AG20443 (cell line): ENCODE measurements around the gene DAPK1.
A peak's percentile ranks its signal among the peaks of the same experiment; 100 is the strongest.

Experiments
- DNase-seq: peaks from one replicate; pipeline ENCODE4 v3.0.0; 2012; ENCODE audit warnings: low spot score, mixed read lengths

The DAPK1 gene

DNA sequence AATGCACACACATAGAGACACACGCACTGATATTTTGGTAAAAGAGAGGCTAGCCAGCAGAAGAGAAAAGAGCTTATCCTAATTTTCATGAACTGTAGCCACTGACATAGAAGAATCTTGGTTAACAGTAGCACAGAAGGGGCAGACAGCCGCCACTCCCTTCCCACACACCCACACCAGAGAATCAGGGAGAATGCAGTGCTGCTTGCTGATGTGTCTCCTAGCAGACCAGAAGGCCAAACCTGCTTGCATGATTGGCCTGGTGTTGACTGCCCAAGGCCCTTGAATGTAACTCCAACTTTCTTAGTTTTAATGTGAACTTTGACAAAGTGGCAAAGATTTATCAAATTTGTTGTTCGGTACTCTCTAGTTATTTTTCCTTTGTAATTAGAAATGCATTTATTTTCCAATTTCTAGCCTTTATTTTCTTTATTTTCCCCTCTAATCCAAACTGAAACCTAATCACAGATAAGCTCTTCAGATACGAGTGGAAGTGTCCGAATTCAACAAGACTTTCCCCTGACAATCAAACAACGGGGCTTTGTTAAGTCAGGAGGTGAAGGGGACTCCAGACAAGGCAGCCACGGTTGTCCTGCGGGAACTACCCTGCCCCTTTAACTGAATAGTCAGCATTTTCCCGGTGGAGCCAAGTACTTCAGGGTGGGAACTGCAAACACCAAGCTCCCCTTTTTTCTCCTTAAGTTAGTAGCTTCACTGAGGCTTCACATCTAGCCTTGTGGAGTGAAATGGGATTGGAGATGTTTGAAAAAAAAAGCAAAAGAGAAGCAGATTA is 146.3 kb downstream of the DAPK1 start:
- DNase-seq = no peak

DNA sequence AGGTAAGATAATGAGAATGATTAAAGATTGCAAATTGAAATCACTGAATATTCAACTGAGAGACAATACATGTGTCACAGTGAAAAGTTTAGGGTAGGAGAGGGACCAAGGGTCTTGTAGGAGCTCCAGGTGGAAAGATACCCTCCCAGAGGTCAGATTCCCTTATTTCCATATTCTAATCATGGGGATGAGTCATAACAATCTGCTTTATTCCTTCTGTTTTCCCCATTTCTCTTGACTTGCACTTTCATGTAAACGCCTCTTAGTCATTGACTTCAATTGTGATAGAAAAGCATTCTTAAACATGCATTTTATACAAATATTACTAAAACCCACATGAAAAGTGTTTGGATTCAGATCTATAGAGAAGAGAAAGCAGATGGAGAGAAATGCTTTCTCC is 147.0 kb downstream of the DAPK1 start:
- DNase-seq = no peak

DNA sequence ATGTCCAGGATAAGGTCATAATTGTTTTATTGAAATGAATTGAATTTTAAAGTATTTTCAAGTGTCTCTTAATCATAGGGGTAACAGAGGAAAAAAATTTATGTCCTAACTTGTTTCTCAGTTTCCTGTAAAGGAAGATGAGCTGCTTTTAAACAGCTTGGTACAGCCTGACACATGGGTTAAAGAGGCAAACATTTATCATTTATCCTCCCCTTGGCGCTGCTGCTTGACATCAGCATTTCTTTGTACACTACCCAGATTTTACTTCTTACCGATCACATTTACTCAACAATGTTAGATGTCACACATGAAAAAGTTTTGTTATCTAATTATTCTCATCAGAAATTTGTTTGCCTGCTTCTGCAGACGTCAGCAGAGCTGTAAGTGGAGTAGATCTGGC is 148.9 kb downstream of the DAPK1 start:
- no peak for DNase-seq

DNA sequence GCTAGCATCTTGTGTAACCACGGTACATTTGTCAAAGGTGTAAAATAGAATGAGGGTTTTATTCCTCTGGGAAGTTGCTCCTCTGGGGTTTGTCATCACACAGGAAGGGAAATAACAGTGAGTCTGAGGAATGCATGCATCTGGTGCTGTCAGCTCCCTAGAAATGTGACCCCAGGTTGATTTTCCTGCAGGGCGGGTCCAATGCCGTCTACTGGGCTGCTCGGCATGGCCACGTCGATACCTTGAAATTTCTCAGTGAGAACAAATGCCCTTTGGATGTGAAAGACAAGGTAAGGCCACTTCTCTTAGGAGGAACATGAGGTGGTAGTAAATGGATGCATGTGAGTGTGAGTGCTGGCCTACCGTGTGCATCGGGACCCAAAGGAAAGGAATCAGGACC is 149.4 kb downstream of the DAPK1 start:
- no peak for DNase-seq

DNA sequence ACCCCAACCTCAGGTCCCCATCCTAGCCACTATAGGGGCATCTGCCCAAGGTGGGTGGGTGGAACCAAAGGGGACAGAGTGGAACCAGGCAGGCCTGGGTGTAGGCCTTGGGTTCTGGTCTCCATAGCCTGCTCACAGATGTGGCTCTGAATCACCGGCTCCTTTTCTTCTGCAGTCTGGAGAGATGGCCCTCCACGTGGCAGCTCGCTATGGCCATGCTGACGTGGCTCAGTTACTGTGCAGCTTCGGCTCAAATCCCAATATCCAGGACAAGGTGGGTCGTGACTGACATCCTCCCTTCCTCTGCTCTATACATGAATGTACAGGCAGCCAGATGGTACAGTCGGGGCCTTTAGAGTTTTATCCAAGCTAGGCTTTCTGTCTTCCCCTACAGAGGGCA is 150.9 kb downstream of the DAPK1 start:
- DNase-seq = no peak

DNA sequence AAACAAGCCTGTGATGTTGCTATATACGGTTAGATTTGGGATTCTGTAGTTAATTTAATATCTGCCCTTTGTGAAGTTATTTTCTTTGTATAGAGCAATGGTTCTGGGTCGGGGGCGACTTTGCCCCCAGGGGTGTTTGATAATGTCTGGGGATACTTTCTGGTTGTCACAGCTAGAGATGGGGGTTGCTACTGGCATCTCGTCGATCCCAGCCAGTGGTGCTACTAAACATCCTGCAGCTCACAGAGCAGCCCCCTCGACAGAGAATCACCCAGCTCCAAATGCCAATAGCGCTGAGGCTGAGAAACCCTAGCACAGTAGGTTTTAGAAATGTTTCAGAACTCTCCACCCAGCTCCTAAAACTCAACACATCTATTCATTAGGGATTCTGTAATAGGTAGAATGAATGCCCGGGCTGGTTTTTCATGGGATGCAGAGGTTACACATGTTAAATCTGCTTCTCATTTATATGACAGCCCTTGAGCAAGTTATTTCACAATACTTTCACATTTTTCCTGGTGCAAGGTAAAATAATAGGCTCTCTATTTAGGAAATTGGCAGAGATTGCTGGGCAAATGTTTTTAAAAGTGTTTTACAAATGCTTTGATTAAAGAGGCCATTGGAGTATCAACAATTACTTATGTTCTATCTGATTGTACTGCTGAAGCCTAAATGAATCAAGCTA is 153.1 kb downstream of the DAPK1 start:
- peak; percentile 21 for DNase-seq

DNA sequence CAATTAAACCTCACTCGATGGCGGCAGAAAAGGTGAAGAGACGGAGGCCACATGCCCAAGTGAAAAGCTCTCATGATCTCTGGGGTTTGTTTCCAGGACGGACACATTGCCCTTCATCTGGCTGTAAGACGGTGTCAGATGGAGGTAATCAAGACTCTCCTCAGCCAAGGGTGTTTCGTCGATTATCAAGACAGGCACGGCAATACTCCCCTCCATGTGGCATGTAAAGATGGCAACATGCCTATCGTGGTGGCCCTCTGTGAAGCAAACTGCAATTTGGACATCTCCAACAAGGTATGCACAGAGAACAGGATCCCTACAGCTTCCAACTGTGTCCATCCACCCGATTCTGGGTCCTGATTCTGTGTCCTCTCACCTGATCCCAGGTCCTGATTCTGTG is 153.8 kb downstream of the DAPK1 start:
- no peak for DNase-seq

DNA sequence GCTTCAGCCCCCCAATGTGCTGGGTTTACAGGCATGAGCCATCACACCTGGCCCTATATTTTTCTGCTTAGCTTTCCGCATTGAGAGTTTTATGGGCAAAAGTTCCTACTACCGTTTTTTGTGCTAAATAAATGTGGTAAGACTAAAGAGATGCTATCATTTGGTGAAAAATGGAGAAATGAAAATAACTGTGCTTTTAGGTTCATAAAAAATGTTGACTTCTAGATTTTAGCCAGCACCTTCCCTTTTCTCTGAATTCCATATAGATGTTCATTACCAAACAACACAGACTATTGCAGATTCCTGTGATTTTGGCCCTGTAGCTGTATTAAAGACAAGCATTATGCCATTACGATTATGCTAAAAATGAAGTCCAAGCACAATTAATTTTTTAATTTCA is 156.3 kb downstream of the DAPK1 start:
- DNase-seq = no peak

DNA sequence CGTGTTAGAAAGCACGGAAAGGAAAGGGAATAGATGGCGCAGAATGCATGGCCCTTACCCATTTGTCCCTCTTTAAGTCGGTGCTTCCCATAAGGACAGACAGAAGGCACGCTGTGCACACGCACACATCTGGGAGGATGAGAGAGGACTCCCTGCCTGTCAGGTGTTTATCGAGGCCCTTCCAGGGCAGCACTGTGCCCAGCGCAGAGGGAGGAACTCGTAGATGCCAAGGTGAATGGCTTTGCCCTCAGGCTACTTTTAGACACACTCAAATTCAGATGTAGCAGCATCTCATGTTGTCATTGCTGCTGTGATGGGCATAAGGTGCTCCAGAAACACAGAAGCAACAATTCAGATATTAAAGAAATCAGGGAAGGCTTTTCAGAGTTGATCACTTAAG is 158.1 kb downstream of the DAPK1 start:
- no peak for DNase-seq

DNA sequence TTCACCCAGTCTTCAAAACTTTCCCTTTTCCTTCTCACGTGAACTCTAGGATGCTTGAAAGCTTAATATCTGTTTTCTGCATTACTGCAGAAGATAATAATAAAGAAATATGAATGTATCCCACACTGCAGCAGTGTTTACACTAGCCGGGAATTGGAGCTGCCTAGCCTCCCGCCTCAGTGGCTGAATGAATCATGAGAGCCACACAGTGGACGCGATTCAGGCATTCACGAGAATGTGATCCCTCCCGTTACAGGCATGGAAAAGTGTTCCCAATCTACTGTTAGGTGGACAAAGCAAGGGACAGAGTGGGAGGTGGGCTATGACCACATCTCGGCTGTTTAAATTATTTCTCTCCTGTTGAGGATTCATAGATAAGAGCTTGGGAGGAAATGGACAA is 158.8 kb downstream of the DAPK1 start:
- DNase-seq = no peak

DNA sequence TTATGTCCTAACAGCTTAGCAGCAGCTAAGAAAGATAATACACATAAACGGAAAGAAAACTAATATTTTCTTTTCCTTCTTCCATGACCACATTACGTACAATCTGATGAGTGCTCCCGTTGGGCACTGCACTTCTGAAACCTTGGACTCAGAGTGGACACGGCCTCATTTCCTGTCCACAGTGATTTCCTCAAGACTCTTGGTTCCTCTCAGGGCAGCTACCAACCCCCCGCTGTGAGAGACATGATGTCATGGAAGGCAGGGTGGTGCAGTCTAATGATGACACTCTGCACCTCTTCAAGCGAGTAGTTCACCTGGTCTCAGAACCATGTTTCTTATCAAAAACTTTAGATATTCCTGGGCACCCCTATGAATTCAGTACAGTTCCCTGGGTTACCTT is 159.5 kb downstream of the DAPK1 start:
- no peak for DNase-seq

DNA sequence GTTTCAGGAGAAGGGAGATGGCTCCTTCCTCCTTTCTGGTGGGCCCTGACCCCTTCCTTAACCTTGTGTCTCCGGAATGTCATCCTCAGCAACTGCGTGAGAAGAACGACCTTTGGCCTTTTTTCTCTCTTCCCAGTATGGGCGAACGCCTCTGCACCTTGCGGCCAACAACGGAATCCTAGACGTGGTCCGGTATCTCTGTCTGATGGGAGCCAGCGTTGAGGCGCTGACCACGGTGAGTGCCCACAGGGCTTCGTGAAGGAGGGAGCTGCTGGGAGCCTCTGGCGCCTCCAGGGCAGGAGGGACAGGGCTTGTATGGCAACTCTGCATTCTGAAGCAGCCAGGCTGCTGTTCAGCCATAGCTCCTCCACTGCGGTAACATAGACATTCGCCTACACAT is 160.2 kb downstream of the DAPK1 start:
- no peak for DNase-seq

DNA sequence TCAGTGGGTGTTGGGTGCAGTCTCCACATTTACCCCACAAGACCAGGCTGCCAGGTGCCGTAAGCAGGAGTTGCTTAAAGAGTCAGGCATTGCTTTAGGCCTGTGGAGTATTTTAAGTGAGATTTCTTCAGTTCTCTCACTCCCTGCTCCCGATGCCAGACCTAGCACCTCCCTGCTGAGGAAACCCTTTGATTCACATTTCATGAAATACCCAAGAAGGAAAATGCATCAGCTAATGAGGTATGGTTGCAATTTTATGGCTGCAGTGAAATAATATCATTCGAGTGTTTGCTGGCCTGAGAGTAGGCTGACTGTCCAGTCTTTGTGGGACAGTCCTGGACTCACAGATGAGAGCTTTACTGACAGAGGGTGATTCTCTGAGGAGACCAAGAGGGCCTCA is 160.8 kb downstream of the DAPK1 start:
- DNase-seq = no peak

DNA sequence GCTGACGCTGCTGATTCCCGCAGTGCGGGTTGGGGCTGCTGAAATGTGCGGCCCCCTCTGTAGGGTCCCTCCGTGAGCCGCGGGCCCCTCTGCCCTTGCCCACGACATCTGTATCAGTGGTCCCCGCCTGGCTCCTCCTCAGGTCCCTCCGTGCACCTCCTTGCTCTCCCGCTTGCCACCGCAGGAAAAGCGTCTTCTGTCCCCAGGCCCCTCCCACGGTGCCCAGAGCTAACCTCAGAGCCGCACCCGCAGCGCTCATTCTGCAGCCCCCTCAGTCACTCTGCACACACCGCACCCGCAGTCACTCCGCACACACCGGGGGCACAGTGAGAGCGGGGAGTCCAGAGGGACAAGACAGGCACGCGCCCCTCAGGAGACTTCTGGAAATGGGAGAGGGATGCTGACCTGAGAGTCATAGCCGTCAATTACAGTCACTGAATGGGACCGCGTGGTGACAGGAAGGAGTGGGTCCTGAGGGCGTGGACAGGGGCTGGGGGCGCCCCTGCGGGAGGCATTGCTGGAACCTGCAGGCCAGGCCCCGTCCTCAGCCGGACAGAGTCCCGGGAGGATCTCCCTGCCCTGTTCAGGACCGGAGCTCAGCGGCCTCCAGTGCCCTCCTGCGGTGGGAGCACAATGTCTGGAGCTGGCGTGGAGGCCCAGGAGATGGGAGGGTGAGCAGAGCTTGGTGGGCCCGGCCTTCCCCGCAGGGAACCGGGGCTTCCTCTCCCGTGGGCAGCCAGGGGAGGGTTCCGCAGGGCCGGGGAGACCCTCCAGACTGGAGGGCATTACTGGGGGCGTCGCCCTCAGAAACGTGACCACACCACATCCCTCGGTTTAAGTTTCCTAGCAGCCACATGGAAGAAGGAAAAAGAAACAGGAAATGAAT is 162.1 kb downstream of the DAPK1 start:
- no peak for DNase-seq

DNA sequence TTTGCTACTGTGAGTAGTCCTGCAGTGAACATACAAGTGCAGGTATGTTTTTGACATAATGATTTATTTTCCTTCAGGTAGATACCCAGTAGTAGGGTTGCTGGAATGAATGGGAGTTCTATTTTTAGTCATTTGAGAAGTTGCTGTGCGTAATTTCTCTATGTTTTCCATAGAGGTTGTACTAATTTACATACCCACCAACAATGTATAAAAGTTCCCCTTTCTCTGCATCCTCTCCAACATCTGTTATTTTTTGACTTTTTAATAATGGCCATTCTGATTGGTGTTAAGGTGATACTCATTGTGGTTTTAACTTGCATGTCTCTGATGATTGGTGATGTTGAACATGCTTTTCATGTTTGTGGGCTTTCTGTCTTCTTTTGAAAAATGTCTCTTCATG is 163.6 kb downstream of the DAPK1 start:
- no peak for DNase-seq

DNA sequence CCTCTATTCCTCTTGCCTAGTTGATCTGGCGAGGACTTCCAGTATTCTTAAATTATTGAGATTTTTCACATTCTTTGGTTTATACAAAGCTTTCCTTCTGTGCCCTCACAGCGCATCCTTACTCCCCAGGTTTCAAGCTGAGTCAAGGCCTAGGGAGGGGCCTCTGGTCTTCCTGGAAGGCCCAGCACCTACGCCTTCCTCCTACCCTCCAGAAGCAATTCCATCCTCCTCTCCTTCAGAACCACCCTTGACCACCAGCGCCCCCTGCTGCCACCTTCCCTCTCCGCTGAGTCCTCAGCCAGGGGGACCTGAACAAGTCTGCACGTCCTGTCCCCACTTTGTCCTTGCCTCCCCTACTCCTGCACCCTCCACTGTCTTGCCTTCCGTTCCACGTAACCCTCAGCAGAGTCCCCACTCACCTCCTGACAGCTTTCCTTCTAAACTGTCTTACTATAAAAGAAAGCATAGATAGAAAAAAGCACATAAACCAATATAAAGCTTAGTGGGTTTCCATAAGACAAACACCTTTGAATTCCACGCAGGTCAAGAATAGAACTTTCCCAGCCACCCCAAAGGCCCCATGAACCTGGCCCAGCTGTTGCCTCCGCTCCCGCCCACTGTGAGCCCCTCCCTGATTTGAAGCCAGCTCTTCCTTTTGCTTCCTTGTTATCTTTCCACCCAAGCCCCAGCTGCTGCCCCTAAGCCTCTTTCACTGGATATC is 165.3 kb downstream of the DAPK1 start:
- DNase-seq = peak; percentile 91

DNA sequence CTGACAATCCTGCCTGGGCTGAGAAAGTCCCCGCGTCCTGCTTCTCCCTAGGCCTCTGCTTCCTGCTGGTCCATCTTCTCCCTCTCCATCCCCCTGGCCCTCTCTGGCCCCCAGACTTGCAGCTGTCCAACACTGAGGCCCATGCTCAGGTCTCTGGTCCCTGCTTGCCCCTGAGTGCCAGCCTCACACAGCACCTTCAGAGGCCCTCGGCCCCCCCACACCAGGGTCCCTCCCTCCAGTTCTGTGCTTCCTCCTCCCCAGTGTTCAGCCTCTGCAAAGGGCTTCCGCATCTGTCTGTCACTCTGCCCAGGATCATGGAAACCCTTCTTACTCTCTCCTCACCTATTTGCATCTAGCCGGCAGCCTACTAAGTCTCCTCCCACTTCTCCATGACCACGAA is 165.9 kb downstream of the DAPK1 start:
- no peak for DNase-seq

DNA sequence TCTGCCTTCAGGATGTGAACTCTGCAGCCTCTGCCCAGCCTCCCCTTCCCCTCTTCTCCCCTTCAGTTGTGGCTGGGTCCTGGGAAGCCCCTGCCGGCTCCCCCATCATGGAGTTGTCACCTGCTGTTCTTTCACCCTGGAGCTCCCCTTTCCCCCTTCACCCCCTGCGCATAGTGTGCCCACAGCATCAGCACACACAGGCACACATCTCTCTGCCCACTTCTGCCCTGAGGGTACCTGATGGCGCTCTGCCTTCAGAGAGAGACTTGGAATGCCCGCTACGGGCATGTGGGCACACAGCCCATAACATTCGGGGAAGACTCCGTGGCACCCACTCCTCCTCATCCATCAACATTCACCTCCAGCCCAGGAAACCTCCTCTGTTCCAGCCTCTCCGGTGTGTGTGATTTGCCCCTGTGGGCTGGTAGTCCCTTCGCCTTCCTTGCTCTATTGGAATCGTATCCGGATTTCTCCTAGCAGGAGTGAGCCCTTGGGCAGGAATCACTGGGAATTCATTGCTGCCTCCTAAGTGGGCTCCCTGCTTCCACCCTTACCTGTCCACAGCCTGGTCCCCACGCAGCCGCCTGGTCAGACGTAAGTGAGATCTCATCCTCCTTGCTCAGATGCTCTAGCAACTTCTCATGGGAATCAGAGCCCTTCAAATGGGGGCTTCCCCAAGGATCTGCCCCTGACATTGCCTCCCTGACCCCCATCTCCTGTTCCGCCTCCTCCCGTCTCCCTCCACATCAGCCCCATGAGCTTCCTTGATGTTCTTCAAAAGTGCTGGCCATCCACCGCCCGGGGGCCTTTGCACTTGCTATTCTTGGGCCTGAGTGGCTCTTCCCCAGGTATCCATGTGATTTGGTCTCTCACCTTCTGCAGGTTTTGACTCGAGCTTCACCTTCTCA is 166.7 kb downstream of the DAPK1 start:
- no peak for DNase-seq

DNA sequence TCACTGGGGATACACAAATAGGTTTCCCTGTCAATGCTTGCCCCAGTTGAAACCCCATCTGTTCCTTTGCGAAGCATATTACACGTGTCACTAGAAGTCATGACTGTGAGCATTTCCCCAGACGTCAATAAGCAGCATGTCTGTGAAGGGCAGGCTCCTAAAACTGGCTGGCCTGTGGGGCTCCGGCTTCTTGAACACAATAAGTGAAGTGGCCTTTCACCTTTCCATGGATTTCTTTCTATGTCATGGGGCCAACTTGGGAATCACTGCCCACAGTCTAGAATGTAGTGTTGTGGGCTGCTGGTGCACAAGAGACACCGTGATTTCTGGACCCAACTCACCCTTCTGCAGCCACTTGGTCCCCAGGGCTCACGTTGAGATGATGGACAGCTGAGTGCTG is 167.8 kb downstream of the DAPK1 start:
- DNase-seq = no peak

DNA sequence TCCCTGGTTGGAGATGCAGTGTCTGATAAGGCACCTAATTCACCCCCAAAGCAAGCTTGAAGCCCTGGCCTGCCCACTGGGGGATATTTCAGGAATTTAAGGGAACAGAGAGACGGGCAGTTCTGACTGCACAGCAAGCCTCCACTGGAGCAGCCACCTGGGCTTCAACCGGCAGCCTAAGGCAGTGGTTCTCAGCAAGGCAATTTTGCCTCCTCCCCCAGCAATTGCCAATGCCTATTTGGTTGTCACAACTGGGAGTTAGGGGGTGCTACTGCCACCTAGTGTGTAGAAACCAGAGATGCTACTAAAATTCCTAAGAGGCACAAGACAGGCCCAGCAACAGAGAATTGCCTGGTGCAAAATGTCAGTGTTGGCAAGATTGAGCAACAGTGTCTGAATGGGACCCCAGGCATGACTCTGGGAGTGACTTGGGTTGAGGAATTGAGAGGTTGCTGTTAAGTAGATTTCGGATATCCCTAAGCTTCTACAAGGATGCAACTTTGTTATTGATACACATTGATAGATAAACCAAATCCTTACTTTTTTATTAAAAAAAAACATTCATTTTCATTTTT is 169.6 kb downstream of the DAPK1 start:
- DNase-seq = no peak

DNA sequence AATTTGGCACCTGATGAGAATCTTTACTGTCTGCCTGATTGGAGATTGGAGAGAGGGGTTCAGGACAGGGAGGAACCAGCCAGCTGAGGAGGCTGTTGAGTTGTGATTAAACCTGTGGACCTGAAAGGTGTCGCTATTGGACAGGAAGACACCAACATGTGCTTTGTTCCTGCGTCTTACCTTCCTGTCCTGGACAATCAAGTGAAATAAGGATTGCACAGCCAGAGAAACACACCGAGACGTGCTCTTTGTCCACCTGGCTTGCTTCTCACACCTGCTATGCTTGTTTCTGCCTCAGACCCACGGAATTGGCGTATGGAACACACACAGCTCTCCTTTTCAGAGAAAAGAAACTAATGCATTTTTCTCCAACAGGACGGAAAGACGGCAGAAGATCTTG is 170.6 kb downstream of the DAPK1 start:
- DNase-seq = no peak
